Caco-2 (cell line): Measurements from ENCODE around the gene TXNRD2. TPM values are rescaled to one million over a fixed set of nuclear protein-coding genes. Genes with fewer than 3 reads are reported as not detected.

Experiments
- BruUV-seq: library from RNA; stranded (reverse); fragments of 400-500 nt; replicated peaks from 2 replicates; lab custom pipeline; 2021; lab: Mats Ljungman, UMichigan
- CTCF ChIA-PET: fragments of 300-600 bp; sonication (Branson Sonifier 250); formaldehyde crosslinking; loops from one replicate; lab custom pipeline; 2022; ENCODE audit warnings: antibody characterized with exemption; lab: Charles Lee
- POLR2A ChIA-PET: fragments of 300-600 bp; sonication (Branson Sonifier 250); formaldehyde crosslinking; loops from one replicate; lab custom pipeline; 2022; ENCODE audit warnings: antibody characterized with exemption; lab: Charles Lee
- DNase-seq, 2 experiments: peaks; one replicate each; pipeline versions ENCODE4 v3.0.0 to v3.0.0-alpha.2; 2020 to 2022
- H3K27me3 ChIP-seq: replicated peaks from 2 replicates; pipeline ENCODE4 v1.6.0; 2011; ENCODE audit warnings: low read length; ENCODE audit not compliant: control insufficient read depth, insufficient read depth
- H3K36me3 ChIP-seq: 2 replicates; pipeline ENCODE4 v1.5.1; 2011; ENCODE audit warnings: low read length; ENCODE audit not compliant: control insufficient read depth, insufficient read depth
- H3K4me1 ChIP-seq: fragments of 250-450 bp; sonication (Bioruptor Pico); 2 replicates; pipeline ENCODE4 v1.5.1; 2020; ENCODE audit warnings: mild to moderate bottlenecking
- H3K4me3 ChIP-seq: 2 replicates; pipeline ENCODE4 v1.5.1; 2011; ENCODE audit warnings: low read depth, mild to moderate bottlenecking, control low read depth, low read length
- H3K9me3 ChIP-seq: fragments of 250-450 bp; sonication (Bioruptor Pico); 2 replicates; pipeline ENCODE4 v1.5.1; 2020; ENCODE audit warnings: mild to moderate bottlenecking, moderate library complexity
- H3K27ac Mint-ChIP-seq: one replicate; pipeline ENCODE4 v1.8.0; 2022; ENCODE audit warnings: mixed read lengths; ENCODE audit not compliant: unreplicated experiment
- H3K27me3 Mint-ChIP-seq: one replicate; pipeline ENCODE4 v1.8.0; 2022; ENCODE audit warnings: mixed read lengths; ENCODE audit not compliant: insufficient read depth, unreplicated experiment
- H3K36me3 Mint-ChIP-seq: one replicate; pipeline ENCODE4 v1.8.0; 2022; ENCODE audit warnings: mild to moderate bottlenecking, mixed read lengths; ENCODE audit not compliant: insufficient read depth, unreplicated experiment
- H3K4me1 Mint-ChIP-seq: one replicate; pipeline ENCODE4 v1.8.0; 2022; ENCODE audit warnings: low read depth, mixed read lengths; ENCODE audit not compliant: unreplicated experiment
- H3K4me3 Mint-ChIP-seq: one replicate; pipeline ENCODE4 v1.8.0; 2022; ENCODE audit warnings: mild to moderate bottlenecking, moderate library complexity, mixed read lengths; ENCODE audit not compliant: unreplicated experiment
- H3K9me3 Mint-ChIP-seq: one replicate; pipeline ENCODE4 v1.8.0; 2022; ENCODE audit warnings: mixed read lengths; ENCODE audit not compliant: unreplicated experiment
- CTCF ChIP-seq, 2 experiments: fragments of 200-600 bp in 1 of 2; IDR thresholded peaks; 1 replicate in 1 of 2; 2 replicates in 1 of 2; pipeline versions ENCODE4 v1.5.1 to v1.8.0; 2011 to 2022; ENCODE audit warnings: antibody characterized with exemption in 1 of 2, control low read depth in 1 of 2, inconsistent platforms in 1 of 2, low read depth in 1 of 2, low read length in 1 of 2, mild to moderate bottlenecking in 1 of 2, moderate library complexity in 1 of 2; ENCODE audit not compliant: insufficient read depth in 1 of 2, severe bottlenecking in 1 of 2, unreplicated experiment in 1 of 2
- intact Hi-C: fragments of 100-400 bp; cut with micrococcal nuclease; formaldehyde crosslinking; loops from one replicate; pipeline ENCODE4 v1.10.0; 2022; ENCODE audit not compliant: unreplicated experiment
- total RNA-seq: library from RNA; stranded (reverse); gene quantifications from 2 replicates; pipeline ENCODE4 v1.2.3, GENCODE V29; 2022

Gene TXNRD2
- total RNA-seq, 1 experiment from 2014 or later: 44.8 TPM

DNA sequence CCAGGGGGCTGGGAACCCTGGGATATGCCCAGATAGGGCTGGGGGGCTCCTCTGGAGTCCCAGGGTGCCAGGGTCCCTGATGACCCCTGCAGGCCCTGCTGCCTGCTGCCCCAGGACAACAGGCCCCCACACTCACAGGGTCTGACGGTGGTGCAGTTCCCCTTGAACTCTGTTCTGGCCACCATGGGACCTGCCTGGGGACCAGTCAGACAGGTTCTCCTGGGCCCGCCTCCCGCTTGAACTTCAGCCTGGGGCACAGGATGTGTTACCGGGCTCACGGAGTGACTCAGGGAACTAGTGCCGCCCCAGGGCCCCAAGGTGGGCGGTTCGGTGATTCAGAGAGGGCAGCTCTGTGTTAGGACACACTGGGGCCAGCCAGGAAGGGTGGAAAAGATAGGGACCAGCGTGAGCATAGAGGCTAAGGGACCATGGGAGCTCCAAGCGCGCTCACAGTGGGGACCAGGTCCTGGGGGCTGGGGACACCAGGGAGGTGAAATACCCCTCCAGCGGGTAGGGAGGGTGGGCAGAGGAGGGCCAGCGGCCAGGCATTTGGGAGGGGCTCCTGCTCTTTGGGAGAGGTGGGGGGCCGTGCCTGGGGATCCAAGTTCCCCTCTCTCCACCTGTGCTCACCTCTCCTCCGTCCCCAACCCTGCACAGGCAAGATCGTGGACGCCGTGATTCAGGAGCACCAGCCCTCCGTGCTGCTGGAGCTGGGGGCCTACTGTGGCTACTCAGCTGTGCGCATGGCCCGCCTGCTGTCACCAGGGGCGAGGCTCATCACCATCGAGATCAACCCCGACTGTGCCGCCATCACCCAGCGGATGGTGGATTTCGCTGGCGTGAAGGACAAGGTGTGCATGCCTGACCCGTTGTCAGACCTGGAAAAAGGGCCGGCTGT is 21.5 kb upstream of the TXNRD2 start:
- intact Hi-C loops: loop anchor here (2.0 to 10.0 kb wide), 3 partner anchors 58 to 152 kb away; partner anchors contain the start of genes DGCR8, RANBP1, TANGO2 and TRMT2A
- DNase-seq: peak; percentile 96 to 97

DNA sequence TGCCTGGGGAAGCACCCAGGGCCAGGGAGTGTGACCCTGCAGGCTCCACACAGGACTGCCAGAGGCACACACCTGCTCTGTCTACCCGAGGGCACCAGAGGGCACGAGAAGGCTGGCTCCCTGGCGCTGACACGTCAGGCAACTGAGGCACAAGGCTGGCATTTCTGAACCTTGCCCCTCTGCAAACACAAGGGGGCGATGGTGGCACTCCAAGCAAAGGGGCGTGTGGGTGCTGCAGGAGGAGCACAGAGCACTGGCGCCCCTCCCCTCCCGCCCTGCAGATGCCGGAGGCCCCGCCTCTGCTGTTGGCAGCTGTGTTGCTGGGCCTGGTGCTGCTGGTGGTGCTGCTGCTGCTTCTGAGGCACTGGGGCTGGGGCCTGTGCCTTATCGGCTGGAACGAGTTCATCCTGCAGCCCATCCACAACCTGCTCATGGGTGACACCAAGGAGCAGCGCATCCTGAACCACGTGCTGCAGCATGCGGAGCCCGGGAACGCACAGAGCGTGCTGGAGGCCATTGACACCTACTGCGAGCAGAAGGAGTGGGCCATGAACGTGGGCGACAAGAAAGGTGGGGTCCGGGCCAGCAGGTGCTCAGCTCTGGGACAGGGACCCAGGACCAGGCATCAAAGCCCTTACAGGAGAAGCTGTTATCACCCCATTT is 20.8 kb upstream of the TXNRD2 start:
- peaks cover 19% of the 10 kb centered on the region for H3K36me3 Mint-ChIP-seq
- CTCF ChIA-PET: interaction anchor here (0.5 to 1.8 kb wide), 10 partner anchors 8 to 286 kb away, joined by 3 to 28 read pairs (median 4); partner anchors contain the start of gene TRMT2A
- intact Hi-C loops: loop anchor here (2.0 to 10.0 kb wide), 3 partner anchors 58 to 152 kb away; partner anchors contain the start of genes DGCR8, RANBP1, TANGO2 and TRMT2A

More for the DNA sequence above, 21.5 kb upstream of the TXNRD2 start:
- Histone ChIP-seq H3K36me3 (peaks cover 6% of the 10 kb centered on the region), H3K4me1 (peaks cover 57% of the 10 kb centered on the region), H3K27me3 (no peaks in the 10 kb centered on the region), H3K9me3 (no peaks in the 10 kb centered on the region), H3K4me3 (peak overlapping the region; percentile 50)
- BruUV-seq: TSS peak; percentile 28
- CTCF ChIA-PET: interaction anchor here (0.5 to 1.8 kb wide), 10 partner anchors 9 to 285 kb away, joined by 3 to 28 read pairs (median 4); partner anchors contain the start of gene TRMT2A
- Mint-ChIP-seq H3K27me3 (no peaks in the 10 kb centered on the region), H3K36me3 (peaks cover 19% of the 10 kb centered on the region), H3K27ac (peak overlapping the region; percentile 100), H3K4me3 (peak overlapping the region; percentile 94), H3K4me1 (peaks cover 20% of the 10 kb centered on the region), H3K9me3 (no peaks in the 10 kb centered on the region)
- no peak for TF ChIP-seq CTCF (IDR thresholded peaks at IDR 0.05; ENCODE audit: insufficient read depth in 1 of 2, low read depth in 1 of 2, low read length in 1 of 2, severe bottlenecking in 1 of 2, unreplicated experiment in 1 of 2)
- POLR2A ChIA-PET: interaction anchor here (0.6 kb wide), 3 partner anchors 11 to 1987 kb away, joined by 3 to 16 read pairs (median 4); no protein-coding TSS in a partner anchor

More for the DNA sequence above, 20.8 kb upstream of the TXNRD2 start:
- H3K9me3 ChIP-seq: no peaks in the 10 kb centered on the region
- peak overlapping the region; percentile 50 for H3K4me3 ChIP-seq
- peak overlapping the region; percentile 100 for H3K27ac Mint-ChIP-seq
- TF ChIP-seq CTCF (IDR thresholded peaks at IDR 0.05; ENCODE audit: insufficient read depth in 1 of 2, low read depth in 1 of 2, low read length in 1 of 2, severe bottlenecking in 1 of 2, unreplicated experiment in 1 of 2): peak; percentile 69 to 72
- peak; percentile 80 to 89 for DNase-seq
- no peaks in the 10 kb centered on the region for H3K27me3 Mint-ChIP-seq
- H3K4me3 Mint-ChIP-seq: peak overlapping the region; percentile 94
- BruUV-seq: no TSS peak
- POLR2A ChIA-PET: interaction anchor here (0.6 kb wide), 2 partner anchors 11 to 1986 kb away, joined by 3 to 16 read pairs; no protein-coding TSS in a partner anchor
- no peaks in the 10 kb centered on the region for H3K27me3 ChIP-seq
- H3K36me3 ChIP-seq: peaks cover 4% of the 10 kb centered on the region
- peaks cover 57% of the 10 kb centered on the region for H3K4me1 ChIP-seq
- H3K9me3 Mint-ChIP-seq: no peaks in the 10 kb centered on the region
- H3K4me1 Mint-ChIP-seq: peaks cover 20% of the 10 kb centered on the region
